ENCODE measurements around the gene ADGRD2. TPM values are rescaled to one million over a fixed set of nuclear protein-coding genes. Genes with fewer than 3 reads are reported as not detected.

ADGRD2 gene
- total RNA-seq, 3 donors from 2014 or later (not counting 1 experiment from before 2014, with no cell fraction given), result not detected

DNA sequence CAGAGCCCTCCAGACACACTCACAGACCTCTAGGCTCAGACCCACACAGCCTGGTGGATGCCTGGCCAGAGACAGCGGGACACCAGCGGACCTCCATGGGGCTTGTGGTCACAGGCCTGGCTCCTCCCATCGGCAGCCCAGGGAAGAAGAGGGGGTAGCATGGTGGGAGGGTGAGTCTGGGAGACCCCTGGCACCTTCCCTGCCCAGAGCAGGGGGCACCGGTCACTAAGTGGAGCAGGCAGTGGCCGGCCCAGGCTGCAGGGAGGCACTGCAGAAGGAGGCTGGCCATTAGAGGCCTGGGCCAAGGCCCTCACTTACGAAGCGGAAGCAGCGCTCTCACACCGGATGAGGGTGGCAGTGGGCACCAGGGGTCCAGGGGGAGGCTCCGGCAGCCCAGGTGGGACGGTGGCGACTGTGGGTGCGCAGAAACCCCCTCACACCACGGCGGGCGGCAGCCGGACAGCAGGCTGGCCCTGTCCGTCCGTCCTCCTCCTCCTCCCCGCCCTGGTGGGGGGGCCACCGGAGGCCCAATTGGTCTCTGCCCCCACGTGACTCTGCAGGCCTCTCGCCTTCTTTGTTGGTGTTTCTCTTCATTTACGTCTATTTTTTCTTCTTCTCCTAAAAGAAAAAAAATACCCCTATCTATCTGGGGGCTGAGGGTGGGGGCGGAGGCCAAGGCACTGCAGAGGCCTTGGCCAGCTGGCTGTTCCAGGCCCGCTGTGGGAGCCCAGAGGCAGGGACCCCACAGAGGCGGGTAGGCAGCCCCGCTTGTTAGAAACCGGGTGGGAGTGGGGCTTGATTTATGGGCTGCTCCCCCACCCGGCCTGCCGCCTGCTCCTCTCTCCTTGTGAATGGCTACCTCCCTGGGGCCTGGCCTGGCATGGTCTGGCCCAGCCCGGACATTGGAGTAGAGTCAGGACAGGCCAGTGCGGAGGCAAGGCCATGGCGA is 57.0 kb downstream of the ADGRD2 start, which contains the start of gene NR5A1:
Gene NR5A1, minus strand, starts transcription at position 469 of the 949 bp plus-strand sequence. CDS start 4,004 bp downstream, outside the sequence.
- Mint-ChIP-seq H3K4me3 (no peak within 1 kb of the TSS), H3K27ac (no peak within 1 kb of the TSS), H3K27me3 (ENCODE audit: low read depth in 2 of 2) (peaks cover 26 to 29% of the 10 kb centered on the region in 2 donors), H3K9me3 (no peaks in the 10 kb centered on the region), H3K36me3 (peaks cover 7% of the 10 kb centered on the region), H3K4me1 (peaks cover 8% of the 10 kb centered on the region in 2 donors)
- no peak within 1 kb of the TSS for H3K4me3 ChIP-seq (ENCODE audit: low read length)
- no peaks in the 10 kb centered on the region for H3K36me3 ChIP-seq (ENCODE audit: control insufficient read depth, insufficient read depth, low read length)
- TF ChIP-seq, protein P1, sequence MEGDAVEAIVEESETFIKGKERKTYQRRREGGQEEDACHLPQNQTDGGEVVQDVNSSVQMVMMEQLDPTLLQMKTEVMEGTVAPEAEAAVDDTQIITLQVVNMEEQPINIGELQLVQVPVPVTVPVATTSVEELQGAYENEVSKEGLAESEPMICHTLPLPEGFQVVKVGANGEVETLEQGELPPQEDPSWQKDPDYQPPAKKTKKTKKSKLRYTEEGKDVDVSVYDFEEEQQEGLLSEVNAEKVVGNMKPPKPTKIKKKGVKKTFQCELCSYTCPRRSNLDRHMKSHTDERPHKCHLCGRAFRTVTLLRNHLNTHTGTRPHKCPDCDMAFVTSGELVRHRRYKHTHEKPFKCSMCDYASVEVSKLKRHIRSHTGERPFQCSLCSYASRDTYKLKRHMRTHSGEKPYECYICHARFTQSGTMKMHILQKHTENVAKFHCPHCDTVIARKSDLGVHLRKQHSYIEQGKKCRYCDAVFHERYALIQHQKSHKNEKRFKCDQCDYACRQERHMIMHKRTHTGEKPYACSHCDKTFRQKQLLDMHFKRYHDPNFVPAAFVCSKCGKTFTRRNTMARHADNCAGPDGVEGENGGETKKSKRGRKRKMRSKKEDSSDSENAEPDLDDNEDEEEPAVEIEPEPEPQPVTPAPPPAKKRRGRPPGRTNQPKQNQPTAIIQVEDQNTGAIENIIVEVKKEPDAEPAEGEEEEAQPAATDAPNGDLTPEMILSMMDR (IDR thresholded peaks at IDR 0.05), result no peak
- peaks cover 7% of the 10 kb centered on the region for H3K4me1 ChIP-seq (ENCODE audit: control insufficient read depth, insufficient read depth, low read length)
- H3K27ac ChIP-seq (ENCODE audit: low read length), result no peak within 1 kb of the TSS
- no peak for DNase-seq
- ATAC-seq, result no peak
- H3K27me3 ChIP-seq (ENCODE audit: control insufficient read depth, insufficient read depth, low read length), result peaks cover 13% of the 10 kb centered on the region
- H3K9me3 ChIP-seq (ENCODE audit: control insufficient read depth, insufficient read depth, low read length), result no peaks in the 10 kb centered on the region
- intact Hi-C loops (cut with micrococcal nuclease), result no loop called here
- 92% methylated on average over 33 of the region's 34 CpGs for WGBS (ENCODE audit: insufficient coverage)

DNA sequence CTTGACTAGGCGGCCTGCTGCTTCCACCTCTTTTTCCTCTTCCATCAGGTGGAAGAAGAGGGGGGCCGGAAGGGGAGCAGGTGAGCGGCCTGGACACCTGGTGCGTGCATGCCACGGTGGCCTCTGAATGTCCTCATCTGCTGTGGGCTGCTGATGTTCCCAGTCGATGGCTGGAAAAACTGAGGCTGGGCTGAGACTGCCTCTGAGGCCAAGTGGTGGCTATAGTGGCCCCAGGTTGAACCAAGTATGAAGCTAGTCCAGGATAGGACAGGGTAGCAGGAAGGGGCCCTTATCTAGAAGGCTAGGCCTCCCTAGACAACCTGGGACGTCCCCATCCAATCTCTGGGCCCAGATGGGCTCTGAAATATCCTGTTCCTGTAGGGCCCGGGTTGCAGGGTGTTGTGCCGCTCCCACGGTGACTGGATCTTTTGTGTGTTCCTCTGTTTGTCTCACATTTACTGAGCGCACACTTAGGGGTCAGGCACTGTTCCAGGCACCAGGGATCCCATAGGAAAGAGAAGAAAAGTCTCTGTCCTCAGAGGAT is 57.7 kb downstream of the ADGRD2 start:
- Histone ChIP-seq H3K9me3 (ENCODE audit: control insufficient read depth, insufficient read depth, low read length) (no peaks in the 10 kb centered on the region), H3K27me3 (ENCODE audit: control insufficient read depth, insufficient read depth, low read length) (peaks cover 12% of the 10 kb centered on the region), H3K27ac (ENCODE audit: low read length) (no peak overlapping the region), H3K4me1 (ENCODE audit: control insufficient read depth, insufficient read depth, low read length) (peaks cover 7% of the 10 kb centered on the region), H3K36me3 (ENCODE audit: control insufficient read depth, insufficient read depth, low read length) (no peaks in the 10 kb centered on the region), H3K4me3 (ENCODE audit: low read length) (no peak overlapping the region)
- Mint-ChIP-seq H3K27ac (no peak overlapping the region), H3K27me3 (ENCODE audit: low read depth in 2 of 2) (peaks cover 23 to 29% of the 10 kb centered on the region in 2 donors), H3K4me1 (peaks cover 8% of the 10 kb centered on the region in 2 donors), H3K9me3 (no peaks in the 10 kb centered on the region), H3K4me3 (no peak overlapping the region), H3K36me3 (peaks cover 7% of the 10 kb centered on the region)
- 86% methylated on average over 11 of the region's 11 CpGs for WGBS (ENCODE audit: insufficient coverage)
- no peak for DNase-seq
- intact Hi-C loops (cut with micrococcal nuclease), result no loop called here
- ATAC-seq, result no peak
- TF ChIP-seq, protein P1 (IDR thresholded peaks at IDR 0.05), result no peak

DNA sequence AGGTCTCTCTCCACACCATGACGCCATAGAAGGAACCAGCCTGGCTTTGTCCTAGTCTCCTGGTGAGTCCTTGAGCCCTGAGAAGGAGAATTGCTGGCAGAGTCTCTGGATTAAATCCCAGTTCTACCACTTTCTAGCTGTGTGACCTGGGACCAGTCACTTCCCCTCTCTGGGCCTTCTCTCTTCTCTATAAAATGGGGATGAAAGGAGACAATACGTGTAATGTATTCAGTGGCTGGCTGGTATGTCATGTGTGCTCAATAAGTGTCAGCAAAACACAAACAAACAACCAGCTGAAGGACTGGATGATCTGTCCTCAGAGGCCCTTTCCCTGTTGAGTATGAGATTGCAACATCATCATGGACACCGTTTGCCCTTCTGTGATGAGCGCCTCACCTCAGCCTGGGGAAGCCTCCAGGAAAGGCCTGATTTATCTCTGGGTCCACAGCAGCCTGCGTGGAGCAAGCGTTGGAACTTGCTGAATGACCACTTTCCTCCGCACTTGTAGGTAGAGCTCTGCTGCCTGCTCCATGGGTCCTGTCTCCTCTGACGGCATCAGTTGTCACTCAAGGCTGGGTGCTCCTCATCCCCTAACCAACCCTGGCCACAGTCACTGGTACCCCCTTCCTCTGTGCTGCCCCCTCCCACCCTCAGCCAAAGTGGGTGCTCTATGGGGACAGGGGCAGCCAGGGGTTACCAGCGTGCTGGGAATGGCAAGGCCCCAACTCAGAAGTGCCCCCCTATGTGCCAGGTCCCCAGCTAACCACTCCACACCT is 60.6 kb downstream of the ADGRD2 start:
- no peak overlapping the region for H3K4me3 Mint-ChIP-seq
- no peaks in the 10 kb centered on the region for H3K4me1 Mint-ChIP-seq
- Histone ChIP-seq H3K27me3 (ENCODE audit: control insufficient read depth, insufficient read depth, low read length) (no peaks in the 10 kb centered on the region), H3K4me3 (ENCODE audit: low read length) (no peak overlapping the region), H3K9me3 (ENCODE audit: control insufficient read depth, insufficient read depth, low read length) (no peaks in the 10 kb centered on the region), H3K36me3 (ENCODE audit: control insufficient read depth, insufficient read depth, low read length) (no peaks in the 10 kb centered on the region), H3K4me1 (ENCODE audit: control insufficient read depth, insufficient read depth, low read length) (no peaks in the 10 kb centered on the region), H3K27ac (ENCODE audit: low read length) (no peak overlapping the region)
- no peaks in the 10 kb centered on the region for H3K9me3 Mint-ChIP-seq
- no peaks in the 10 kb centered on the region for H3K36me3 Mint-ChIP-seq
- no peak overlapping the region for H3K27ac Mint-ChIP-seq
- H3K27me3 Mint-ChIP-seq (ENCODE audit: low read depth in 2 of 2), result peaks cover 5 to 18% of the 10 kb centered on the region in 2 donors
- TF ChIP-seq, protein P1 (IDR thresholded peaks at IDR 0.05), result no peak
- WGBS (ENCODE audit: insufficient coverage), result 75% methylated on average over 9 of the region's 9 CpGs
- intact Hi-C loops (cut with micrococcal nuclease), result no loop called here
- ATAC-seq, result no peak
- no peak for DNase-seq
